ENCODE data around the gene EPB41L4B.

Gene EPB41L4B

GRCh38 chr9:109167716-109168115, 153.1 kb downstream of the EPB41L4B start:
- no peak for DNase-seq (ENCODE audit: low spot score)
- no peak for TF ChIP-seq CTCF (IDR thresholded peaks at IDR 0.05)
- Histone ChIP-seq H3K4me3 (no peak overlapping the region), H3K27ac (no peak overlapping the region)

GRCh38 chr9:109166771-109167601, 153.9 kb downstream of the EPB41L4B start, which contains the start of gene FRRS1L:
FRRS1L (minus strand) TSS chr9:109167249; CDS start chr9:109167138, 111 bp downstream.
- DNase-seq (ENCODE audit: low spot score): no peak
- Histone ChIP-seq H3K4me3 (peak within 1 kb of the TSS; percentile 63), H3K27ac (no peak within 1 kb of the TSS)
- no peak for TF ChIP-seq CTCF (IDR thresholded peaks at IDR 0.05)

- Histone ChIP-seq H3K4me3 (peak overlapping the region; percentile 63), H3K27ac (no peak overlapping the region)
- no peak for DNase-seq (ENCODE audit: low spot score)
- TF ChIP-seq CTCF (IDR thresholded peaks at IDR 0.05): no peak
Observed at GRCh38 chr9:109166171-109166770, 154.6 kb downstream of the EPB41L4B start.

- H3K4me3 ChIP-seq: no peak overlapping the region
- no peak for DNase-seq (ENCODE audit: low spot score)
- H3K27ac ChIP-seq: no peak overlapping the region
- no peak for TF ChIP-seq CTCF (IDR thresholded peaks at IDR 0.05)
Observed at GRCh38 chr9:109164042-109164441, 156.8 kb downstream of the EPB41L4B start.

GRCh38 chr9:109163194-109163593, 157.7 kb downstream of the EPB41L4B start:
- no peak for TF ChIP-seq CTCF (IDR thresholded peaks at IDR 0.05)
- no peak overlapping the region for H3K27ac ChIP-seq
- H3K4me3 ChIP-seq: no peak overlapping the region
- no peak for DNase-seq (ENCODE audit: low spot score)

GRCh38 chr9:109162677-109163076, 158.2 kb downstream of the EPB41L4B start:
- H3K4me3 ChIP-seq: no peak overlapping the region
- no peak for DNase-seq (ENCODE audit: low spot score)
- TF ChIP-seq CTCF (IDR thresholded peaks at IDR 0.05): no peak
- no peak overlapping the region for H3K27ac ChIP-seq

GRCh38 chr9:109161471-109161870, 159.4 kb downstream of the EPB41L4B start:
- Histone ChIP-seq H3K4me3 (no peak overlapping the region), H3K27ac (no peak overlapping the region)
- no peak for TF ChIP-seq CTCF (IDR thresholded peaks at IDR 0.05)
- DNase-seq (ENCODE audit: low spot score): no peak
